Measurements from ENCODE around the gene CYB5B.

The CYB5B gene

GRCh38 chr16:69443927-69444631 is 19.7 kb downstream of the CYB5B start:
- DNase-seq (ENCODE audit: low read depth in 2 of 2, low spot score in 1 of 2) = no peak

- DNase-seq (ENCODE audit: low read depth in 2 of 2, low spot score in 1 of 2) = no peak
Observed at GRCh38 chr16:69444873-69445517, 20.6 kb downstream of the CYB5B start.

- DNase-seq (ENCODE audit: low read depth in 2 of 2, low spot score in 1 of 2) = no peak
Observed at GRCh38 chr16:69448470-69449193, 24.2 kb downstream of the CYB5B start.

- no peak for DNase-seq (ENCODE audit: low read depth in 2 of 2, low spot score in 1 of 2)
Observed at GRCh38 chr16:69451166-69451565, 26.7 kb downstream of the CYB5B start.

GRCh38 chr16:69453936-69454335 is 29.5 kb downstream of the CYB5B start:
- DNase-seq (ENCODE audit: low read depth in 2 of 2, low spot score in 1 of 2) = no peak

GRCh38 chr16:69463876-69464275 is 39.5 kb downstream of the CYB5B start:
- DNase-seq (ENCODE audit: low read depth in 2 of 2, low spot score in 1 of 2) = no peak

GRCh38 chr16:69465083-69465721 is 40.8 kb downstream of the CYB5B start:
- no peak for DNase-seq (ENCODE audit: low read depth in 2 of 2, low spot score in 1 of 2)

GRCh38 chr16:69465881-69466280 is 41.5 kb downstream of the CYB5B start:
- DNase-seq (ENCODE audit: low read depth in 2 of 2, low spot score in 1 of 2) = no peak

- no peak for DNase-seq (ENCODE audit: low read depth in 2 of 2, low spot score in 1 of 2)
Observed at GRCh38 chr16:69466547-69466946, 42.1 kb downstream of the CYB5B start.

- no peak for DNase-seq (ENCODE audit: low read depth in 2 of 2, low spot score in 1 of 2)
Observed at GRCh38 chr16:69467080-69467479, 42.7 kb downstream of the CYB5B start.

- no peak for DNase-seq (ENCODE audit: low read depth in 2 of 2, low spot score in 1 of 2)
Observed at GRCh38 chr16:69467531-69468204, 43.2 kb downstream of the CYB5B start.

- no peak for DNase-seq (ENCODE audit: low read depth in 2 of 2, low spot score in 1 of 2)
Observed at GRCh38 chr16:69469807-69470561, 45.6 kb downstream of the CYB5B start.

GRCh38 chr16:69471121-69471520 is 46.7 kb downstream of the CYB5B start:
- no peak for DNase-seq (ENCODE audit: low read depth in 2 of 2, low spot score in 1 of 2)

- no peak for DNase-seq (ENCODE audit: low read depth in 2 of 2, low spot score in 1 of 2)
Observed at GRCh38 chr16:69474408-69474807, 50.0 kb downstream of the CYB5B start.

- DNase-seq (ENCODE audit: low read depth in 2 of 2, low spot score in 1 of 2) = no peak
Observed at GRCh38 chr16:69476920-69477443, 52.6 kb downstream of the CYB5B start.

GRCh38 chr16:69477546-69477945 is 53.1 kb downstream of the CYB5B start:
- DNase-seq (ENCODE audit: low read depth in 2 of 2, low spot score in 1 of 2) = no peak

GRCh38 chr16:69478685-69479084 is 54.3 kb downstream of the CYB5B start:
- DNase-seq (ENCODE audit: low read depth in 2 of 2, low spot score in 1 of 2) = no peak

- no peak for DNase-seq (ENCODE audit: low read depth in 2 of 2, low spot score in 1 of 2)
Observed at GRCh38 chr16:69479775-69480174, 55.4 kb downstream of the CYB5B start.

- DNase-seq (ENCODE audit: low read depth in 2 of 2, low spot score in 1 of 2) = no peak
Observed at GRCh38 chr16:69481901-69482341, 57.5 kb downstream of the CYB5B start.

- DNase-seq (ENCODE audit: low read depth in 2 of 2, low spot score in 1 of 2) = no peak
Observed at GRCh38 chr16:69482410-69482991, 58.1 kb downstream of the CYB5B start.

All from stimulated activated CD8-positive, alpha-beta memory T cell treated with anti-CD3 and anti-CD28 coated beads, Interleukin-4, amount 100 ng/mL, for 4 hours (primary cell).